GM06990 (cell line): Measurements from ENCODE around the gene ADAMTS9.

ENCODE experiments used
- DNase-seq: peaks from one replicate; pipeline ENCODE4 v3.0.0-alpha.2; 2011; ENCODE audit not compliant: insufficient read length; ENCODE audit errors: extremely low read depth
- H3K27me3 ChIP-seq: replicated peaks from 2 replicates; pipeline ENCODE4 v1.6.0; 2011; ENCODE audit warnings: low read length; ENCODE audit not compliant: control insufficient read depth, insufficient read depth
- H3K36me3 ChIP-seq: 2 replicates; pipeline ENCODE4 v1.5.1; 2011; ENCODE audit warnings: low read length; ENCODE audit not compliant: control insufficient read depth, insufficient read depth
- H3K4me3 ChIP-seq: replicated peaks from 2 replicates; pipeline ENCODE4 v1.5.1; 2011; ENCODE audit warnings: low read depth, mild to moderate bottlenecking, control low read depth, low read length
- TF ChIP-seq, protein P1 (sequence below): IDR thresholded peaks from 2 replicates; pipeline ENCODE4 v1.5.1; 2011; ENCODE audit warnings: low read length, control low read depth, mild to moderate bottlenecking, inconsistent platforms; ENCODE audit not compliant: insufficient read depth, poor library complexity, severe bottlenecking

Gene ADAMTS9

DNA sequence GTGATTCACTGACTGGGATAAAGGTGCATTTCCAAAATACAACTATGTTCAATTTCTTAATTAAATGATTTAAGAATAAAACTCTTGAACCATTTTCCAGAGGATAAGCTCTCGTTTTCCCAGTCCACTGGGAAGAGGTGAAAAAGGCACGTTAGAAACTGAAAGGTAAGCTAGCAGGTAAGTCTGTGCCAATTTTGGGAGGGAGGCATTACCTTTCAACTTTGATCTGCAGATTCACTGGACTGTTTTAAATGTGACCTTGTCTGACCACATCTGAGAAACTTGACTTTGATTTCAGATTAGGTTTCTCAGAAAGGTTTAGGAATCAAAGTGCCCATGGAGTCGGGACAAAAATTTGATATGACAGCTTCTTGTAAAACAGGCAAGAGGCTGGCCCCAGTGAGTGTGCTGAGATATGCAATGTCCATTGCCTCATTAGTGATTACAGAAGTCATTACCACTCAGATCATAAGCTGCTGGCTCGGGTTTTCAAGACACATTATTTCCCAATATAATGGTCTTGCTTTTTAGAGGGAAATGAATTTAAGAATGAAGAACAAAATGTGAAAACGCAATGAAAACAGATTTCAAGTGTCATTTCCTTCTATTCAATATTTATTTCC lies 118.8 kb downstream of the ADAMTS9 start:
- no peaks in the 10 kb centered on the region for H3K36me3 ChIP-seq
- TF ChIP-seq, protein P1, sequence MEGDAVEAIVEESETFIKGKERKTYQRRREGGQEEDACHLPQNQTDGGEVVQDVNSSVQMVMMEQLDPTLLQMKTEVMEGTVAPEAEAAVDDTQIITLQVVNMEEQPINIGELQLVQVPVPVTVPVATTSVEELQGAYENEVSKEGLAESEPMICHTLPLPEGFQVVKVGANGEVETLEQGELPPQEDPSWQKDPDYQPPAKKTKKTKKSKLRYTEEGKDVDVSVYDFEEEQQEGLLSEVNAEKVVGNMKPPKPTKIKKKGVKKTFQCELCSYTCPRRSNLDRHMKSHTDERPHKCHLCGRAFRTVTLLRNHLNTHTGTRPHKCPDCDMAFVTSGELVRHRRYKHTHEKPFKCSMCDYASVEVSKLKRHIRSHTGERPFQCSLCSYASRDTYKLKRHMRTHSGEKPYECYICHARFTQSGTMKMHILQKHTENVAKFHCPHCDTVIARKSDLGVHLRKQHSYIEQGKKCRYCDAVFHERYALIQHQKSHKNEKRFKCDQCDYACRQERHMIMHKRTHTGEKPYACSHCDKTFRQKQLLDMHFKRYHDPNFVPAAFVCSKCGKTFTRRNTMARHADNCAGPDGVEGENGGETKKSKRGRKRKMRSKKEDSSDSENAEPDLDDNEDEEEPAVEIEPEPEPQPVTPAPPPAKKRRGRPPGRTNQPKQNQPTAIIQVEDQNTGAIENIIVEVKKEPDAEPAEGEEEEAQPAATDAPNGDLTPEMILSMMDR, result no peak

DNA sequence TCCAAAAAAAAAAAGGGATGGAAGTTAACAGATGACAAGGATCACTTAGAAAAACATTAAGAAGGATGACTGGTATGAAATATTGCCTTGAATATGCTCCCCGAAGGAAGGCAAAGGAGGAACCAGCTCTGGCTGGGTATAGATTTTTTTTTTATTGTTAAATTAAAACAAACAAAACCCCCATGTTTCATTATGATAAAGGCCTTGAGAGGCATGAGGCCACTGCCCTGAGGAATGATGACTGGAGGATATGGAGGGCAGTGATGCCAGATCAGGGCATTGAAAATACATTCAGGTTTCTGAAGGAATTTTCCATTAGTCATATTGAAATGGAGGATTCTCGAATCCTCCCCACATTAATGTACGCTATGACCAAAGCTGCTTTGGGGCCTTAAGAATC lies 120.9 kb downstream of the ADAMTS9 start:
- H3K4me3 ChIP-seq, result no peak overlapping the region
- no peaks in the 10 kb centered on the region for H3K36me3 ChIP-seq
- TF ChIP-seq, protein P1, result no peak
- DNase-seq, result no peak
- no peaks in the 10 kb centered on the region; the same call in 1 of the 2 replicates for H3K27me3 ChIP-seq

More for the DNA sequence above, 118.8 kb downstream of the ADAMTS9 start:
- DNase-seq, result no peak
- Histone ChIP-seq H3K27me3 (no peaks in the 10 kb centered on the region; the same call in 1 of the 2 replicates), H3K4me3 (no peak overlapping the region)

DNA sequence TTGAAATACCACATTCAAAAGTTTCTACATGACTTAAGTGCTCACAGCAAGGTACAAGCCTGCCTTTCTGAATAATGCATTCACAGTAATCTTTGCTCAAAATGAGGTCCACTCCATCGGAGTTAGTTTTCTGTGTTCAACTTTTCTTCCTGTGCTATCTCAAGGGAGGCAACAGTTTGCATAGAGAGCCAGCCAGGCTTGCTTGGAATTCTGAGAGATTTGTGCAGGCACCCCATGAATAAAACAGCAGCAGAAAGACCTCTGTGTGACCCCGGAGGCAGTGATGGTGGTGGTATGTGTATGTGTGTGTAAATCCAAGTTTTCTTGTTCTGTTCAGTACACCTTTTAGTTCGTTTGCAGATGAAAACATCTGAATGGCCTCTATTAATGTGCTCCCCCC lies 124.0 kb downstream of the ADAMTS9 start:
- DNase-seq, result no peak
- H3K4me3 ChIP-seq, result no peak overlapping the region
- H3K36me3 ChIP-seq, result no peaks in the 10 kb centered on the region
- no peaks in the 10 kb centered on the region; the same call in 1 of the 2 replicates for H3K27me3 ChIP-seq
- TF ChIP-seq, protein P1, result no peak

DNA sequence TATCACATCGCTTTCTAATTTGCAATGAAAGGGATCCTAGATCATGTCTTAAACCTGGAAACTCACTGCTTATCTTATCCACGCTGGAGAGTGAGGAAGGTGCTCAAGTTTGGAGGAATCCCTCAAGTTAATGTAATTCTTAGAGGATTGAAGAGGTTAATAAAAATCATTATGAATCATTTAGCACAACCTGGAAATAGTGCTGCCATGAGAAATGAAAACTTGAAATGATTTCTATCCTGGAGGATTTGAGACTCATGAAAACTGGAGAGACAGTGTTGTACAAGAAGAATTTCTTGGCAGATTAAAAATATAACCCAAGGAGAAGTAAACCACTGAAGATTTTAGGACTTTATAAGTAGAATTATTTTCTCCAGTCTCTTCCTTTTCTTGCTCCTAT lies 125.9 kb downstream of the ADAMTS9 start:
- H3K4me3 ChIP-seq, result no peak overlapping the region
- TF ChIP-seq, protein P1, result no peak
- DNase-seq, result no peak

DNA sequence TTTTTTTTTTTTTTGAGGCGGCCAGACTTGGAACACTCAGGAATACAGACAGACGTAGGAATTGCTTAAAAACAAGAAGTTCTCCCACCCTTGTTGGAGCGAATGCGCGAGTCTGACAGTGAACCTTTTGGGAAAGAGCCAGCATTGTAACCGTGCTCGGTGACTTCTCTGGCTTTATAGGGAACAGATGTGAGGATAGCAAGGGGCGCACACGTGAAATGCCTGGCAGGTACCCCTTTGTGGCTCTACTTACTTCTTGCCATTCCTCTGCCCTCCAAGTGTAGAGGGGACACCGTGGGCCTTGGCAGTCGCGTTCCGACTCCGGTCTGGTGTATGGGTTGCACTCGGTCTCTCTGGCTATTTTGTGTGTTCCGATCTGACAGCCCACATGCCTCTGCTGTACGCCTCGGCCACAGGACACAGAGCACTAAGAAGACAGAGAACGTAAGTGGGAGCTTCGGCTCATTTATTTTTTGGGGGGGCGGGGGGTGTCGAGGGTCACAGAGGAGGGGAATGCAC lies 126.4 kb downstream of the ADAMTS9 start:
- no peaks in the 10 kb centered on the region for H3K27me3 ChIP-seq
- TF ChIP-seq, protein P1, result no peak
- DNase-seq, result no peak
- no peak overlapping the region for H3K4me3 ChIP-seq
- no peaks in the 10 kb centered on the region for H3K36me3 ChIP-seq

More for the DNA sequence above, 125.9 kb downstream of the ADAMTS9 start:
- Histone ChIP-seq H3K36me3 (no peaks in the 10 kb centered on the region), H3K27me3 (no peaks in the 10 kb centered on the region)
